22Rv1 (cell line): ENCODE data around the gene ANOS1.

Source experiments
- H3K27ac ChIP-seq: fragments of 450-650 bp; 2 replicates; pipeline ENCODE4 v1.5.1; 2017
- CTCF ChIP-seq: fragments of 450-650 bp; IDR thresholded peaks from 2 replicates; pipeline ENCODE4 v1.5.1; 2017; ENCODE audit warnings: mild to moderate bottlenecking
- ZFX ChIP-seq: fragments of 450-650 bp; IDR thresholded peaks from 2 replicates; pipeline ENCODE4 v1.6.1; 2017; ENCODE audit warnings: antibody characterized with exemption, borderline replicate concordance

The ANOS1 gene

DNA sequence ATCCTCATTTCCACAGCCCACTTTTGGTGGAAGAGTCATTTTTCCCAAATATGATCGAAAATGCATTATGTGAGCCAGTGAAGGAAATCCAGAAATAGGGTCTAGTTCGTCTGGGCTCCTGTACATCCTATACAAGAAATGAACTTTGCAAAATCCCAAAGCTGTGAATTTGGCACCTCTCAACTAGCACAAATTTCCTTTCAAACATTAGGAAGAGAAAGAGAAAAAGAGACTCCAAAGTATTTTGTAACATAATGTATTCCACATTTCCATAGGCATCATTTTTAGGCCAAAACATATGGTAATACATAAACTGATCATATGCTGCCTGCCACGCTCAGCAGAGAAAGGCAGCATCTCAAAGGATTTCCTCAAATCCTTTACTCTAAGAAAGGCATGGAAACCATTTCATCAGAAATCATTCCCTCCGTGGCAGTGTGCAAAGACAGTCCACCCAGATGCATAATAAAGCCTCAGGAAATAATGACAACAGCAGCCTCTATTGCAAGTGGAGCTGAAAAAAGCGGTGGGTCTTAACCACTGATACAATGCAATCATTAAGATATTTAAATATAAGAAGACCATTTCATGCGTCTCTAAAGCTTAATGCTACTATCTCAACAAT is 56.8 kb downstream of the ANOS1 start:
- no peak overlapping the region for H3K27ac ChIP-seq

GRCh38 chrX:8673201-8673600 is 58.7 kb downstream of the ANOS1 start:
- H3K27ac ChIP-seq, result no peak overlapping the region
- no peak for TF ChIP-seq CTCF
- TF ChIP-seq ZFX, result no peak

More for the DNA sequence above, 56.8 kb downstream of the ANOS1 start:
- no peak for TF ChIP-seq CTCF

- no peak overlapping the region for H3K27ac ChIP-seq
- TF ChIP-seq CTCF, result 0 out of 2 replicates have a peak, but pooled peaks have one; percentile 8
- no peak for TF ChIP-seq ZFX
Observed at GRCh38 chrX:8672176-8672575, 59.8 kb downstream of the ANOS1 start.

- no peak overlapping the region for H3K27ac ChIP-seq
- no peak for TF ChIP-seq ZFX
- no peak for TF ChIP-seq CTCF
Observed at GRCh38 chrX:8668813-8669212, 63.1 kb downstream of the ANOS1 start.

GRCh38 chrX:8663325-8663724 is 68.6 kb downstream of the ANOS1 start:
- TF ChIP-seq ZFX, result no peak
- H3K27ac ChIP-seq, result no peak overlapping the region

- no peak overlapping the region for H3K27ac ChIP-seq
- TF ChIP-seq ZFX, result no peak
Observed at GRCh38 chrX:8657883-8658282, 74.1 kb downstream of the ANOS1 start.

DNA sequence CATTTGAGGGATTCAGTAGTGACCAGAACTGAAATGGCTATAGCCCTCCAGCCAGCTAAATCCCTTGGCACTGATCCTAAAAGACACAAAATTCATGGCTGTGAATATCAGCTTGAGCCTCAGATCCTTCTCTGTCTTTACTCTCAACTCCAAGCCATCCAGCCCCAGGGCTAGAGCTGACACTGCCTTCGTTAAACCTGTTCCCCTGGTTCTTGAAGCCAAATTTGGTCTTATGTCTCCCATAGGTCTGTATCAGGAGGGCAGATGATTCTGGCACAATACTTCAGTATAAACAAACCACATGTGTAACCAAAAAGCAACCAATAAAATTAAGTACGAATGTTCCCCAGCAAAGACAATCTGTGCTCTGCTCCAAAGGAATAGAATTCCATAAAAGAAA is 78.0 kb downstream of the ANOS1 start:
- H3K27ac ChIP-seq, result peak overlapping the region; percentile 63
- no peak for TF ChIP-seq CTCF
- no peak for TF ChIP-seq ZFX

GRCh38 chrX:8649969-8650368 is 82.0 kb downstream of the ANOS1 start:
- H3K27ac ChIP-seq, result no peak overlapping the region
- TF ChIP-seq CTCF, result no peak
- TF ChIP-seq ZFX, result no peak
